ENCODE results near the gene METAP1D.
"Not testable (repeated sequence)": the region's sequence is repeated elsewhere in the genome, so short reads cannot be mapped to it uniquely, and the experiment has no call there.

Gene METAP1D

GRCh38 chr2:172105471-172106107, 105.8 kb downstream of the METAP1D start:
- DNase-seq, result no peak

GRCh38 chr2:172106108-172106961, 106.6 kb downstream of the METAP1D start:
- peak; percentile 79 for DNase-seq

- no peak for DNase-seq
Observed at GRCh38 chr2:172107690-172108586, 108.2 kb downstream of the METAP1D start.

GRCh38 chr2:172108587-172108930, 108.8 kb downstream of the METAP1D start:
- no peak for DNase-seq

GRCh38 chr2:172109256-172109987, 109.7 kb downstream of the METAP1D start:
- DNase-seq, result no peak

GRCh38 chr2:172109988-172110811, 110.4 kb downstream of the METAP1D start:
- no peak for DNase-seq

- DNase-seq, result peak; percentile 65
Observed at GRCh38 chr2:172113617-172114016, 113.9 kb downstream of the METAP1D start.

- not testable (repeated sequence) for DNase-seq
Observed at GRCh38 chr2:172114176-172114575, 114.4 kb downstream of the METAP1D start.

GRCh38 chr2:172114579-172114978, 114.8 kb downstream of the METAP1D start:
- no peak for DNase-seq

GRCh38 chr2:172116107-172116506, 116.4 kb downstream of the METAP1D start:
- no peak for DNase-seq

GRCh38 chr2:172119089-172119488, 119.3 kb downstream of the METAP1D start:
- peak; percentile 81 for DNase-seq

- no peak for DNase-seq
Observed at GRCh38 chr2:172120118-172120517, 120.4 kb downstream of the METAP1D start.

GRCh38 chr2:172128484-172128883, 128.7 kb downstream of the METAP1D start:
- DNase-seq, result no peak

GRCh38 chr2:172129404-172129803, 129.7 kb downstream of the METAP1D start:
- DNase-seq, result no peak
